H1 (cell line): ENCODE measurements around the gene SEMA3G. TPM values are rescaled to one million over a fixed set of nuclear protein-coding genes. Genes with fewer than 3 reads are reported as not detected.
A peak's percentile ranks its signal among the peaks of the same experiment; 100 is the strongest.

Experiments used
- CTCF ChIA-PET: fragments of 300-600 bp; sonication (Branson Sonifier 250); formaldehyde crosslinking; loops from one replicate; lab custom pipeline; 2021; ENCODE audit not compliant: partially characterized antibody; lab: Charles Lee
- POLR2A ChIA-PET: fragments of 300-600 bp; sonication (Branson Sonifier 250); formaldehyde crosslinking; loops from one replicate; lab custom pipeline; 2021; ENCODE audit warnings: inconsistent platforms; ENCODE audit not compliant: partially characterized antibody; lab: Charles Lee
- DNase-seq, 2 experiments: peaks; one replicate each; pipeline versions ENCODE4 v3.0.0 to v3.0.0-alpha.2; 2010 to 2022; ENCODE audit warnings: low spot score in 2 of 2, low read depth in 1 of 2, mixed read lengths in 1 of 2
- FAIRE-seq: peaks from 2 replicates; lab custom pipeline; 2011; peaks lifted over from hg19 to GRCh38; lab: Jason Lieb, UNC
- H2AFZ ChIP-seq: 2 replicates; pipeline ENCODE4 v1.8.1; 2012; ENCODE audit warnings: low read length, inconsistent platforms
- H2AK5ac ChIP-seq: 2 replicates; pipeline ENCODE4 v1.6.1; 2013; ENCODE audit warnings: low read depth, low read length
- H2BK120ac ChIP-seq: replicated peaks from 2 replicates; pipeline ENCODE3; 2013; ENCODE audit warnings: low read depth, low read length, inconsistent platforms
- H2BK12ac ChIP-seq: 2 replicates; pipeline ENCODE4 v1.6.1; 2013; ENCODE audit warnings: low read depth, low read length
- H2BK15ac ChIP-seq: 2 replicates; pipeline ENCODE4 v1.6.1; 2013; ENCODE audit warnings: low read length
- H2BK20ac ChIP-seq: 2 replicates; pipeline ENCODE4 v1.6.1; 2013; ENCODE audit warnings: low read length
- H2BK5ac ChIP-seq: 2 replicates; pipeline ENCODE4 v1.6.1; 2013; ENCODE audit warnings: low read depth, low read length
- H3K14ac ChIP-seq: 2 replicates; pipeline ENCODE4 v1.6.1; 2013; ENCODE audit warnings: inconsistent platforms; ENCODE audit not compliant: insufficient read length
- H3K18ac ChIP-seq: 2 replicates; pipeline ENCODE4 v1.6.1; 2013; ENCODE audit warnings: low read length; ENCODE audit errors: extremely low read depth
- H3K23ac ChIP-seq: 2 replicates; pipeline ENCODE4 v1.6.1; 2013; ENCODE audit warnings: inconsistent platforms; ENCODE audit not compliant: insufficient read length
- H3K23me2 ChIP-seq: 2 replicates; pipeline ENCODE4 v1.6.1; 2013; ENCODE audit warnings: low read depth, low read length
- H3K27ac ChIP-seq: 2 replicates; pipeline ENCODE4 v1.6.1; 2011; ENCODE audit warnings: low read depth, low read length, inconsistent platforms
- H3K27me3 ChIP-seq, 4 experiments: replicated peaks in 1 of 4; 1 replicate in 1 of 4; 2 replicates in 3 of 4; pipeline versions ENCODE4 v1.6.1 to v1.8.1; 2011 to 2013; ENCODE audit warnings: low read length in 3 of 4, mild to moderate bottlenecking in 3 of 4, inconsistent platforms in 2 of 4, mixed read lengths in 2 of 4, moderate library complexity in 1 of 4; ENCODE audit not compliant: control insufficient read depth in 3 of 4, insufficient read depth in 3 of 4; ENCODE audit errors: extremely low read depth in 1 of 4
- H3K36me3 ChIP-seq, 4 experiments: 2 replicates each; pipeline versions ENCODE4 v1.6.1 to v1.8.1; 2011 to 2013; ENCODE audit warnings: mild to moderate bottlenecking in 4 of 4, low read length in 3 of 4, moderate library complexity in 2 of 4, control low read depth in 1 of 4, inconsistent platforms in 1 of 4; ENCODE audit not compliant: insufficient read depth in 4 of 4, control insufficient read depth in 2 of 4
- H3K4ac ChIP-seq: replicated peaks from 2 replicates; pipeline ENCODE3; 2013; ENCODE audit warnings: low read length, low read depth, mixed read lengths, inconsistent platforms; ENCODE audit not compliant: insufficient read length
- H3K4me1 ChIP-seq, 4 experiments: replicated peaks in 1 of 4; 1 replicate in 1 of 4; 2 replicates in 3 of 4; pipeline versions ENCODE4 v1.6.1 to v1.8.1; 2011 to 2013; ENCODE audit warnings: low read length in 3 of 4, inconsistent platforms in 2 of 4, mixed read lengths in 1 of 4; ENCODE audit not compliant: insufficient read depth in 4 of 4, control insufficient read depth in 3 of 4
- H3K4me2 ChIP-seq, 2 experiments: 2 replicates each; pipeline versions ENCODE4 v1.6.1 to v1.8.1; 2011 to 2013; ENCODE audit warnings: low read depth in 2 of 2, low read length in 2 of 2, control low read depth in 1 of 2, inconsistent platforms in 1 of 2, mild to moderate bottlenecking in 1 of 2; ENCODE audit not compliant: insufficient read depth in 1 of 2
- H3K4me3 ChIP-seq, 4 experiments: fragments of 200-600, 300-600 bp in 1 of 4; sonication (generic), shearing (Covaris generic), sonication (Bioruptor Twin) in 1 of 4; 2 replicates each; pipeline versions ENCODE4 v1.5.1 to v1.8.1; 2011 to 2016; ENCODE audit warnings: low read length in 4 of 4, low read depth in 3 of 4, control low read depth in 2 of 4, inconsistent platforms in 2 of 4, mild to moderate bottlenecking in 2 of 4, mixed read lengths in 1 of 4, moderate library complexity in 1 of 4; ENCODE audit not compliant: insufficient read depth in 2 of 4; ENCODE audit errors: extremely low read depth in 1 of 4
- H3K56ac ChIP-seq: replicated peaks from 2 replicates; pipeline ENCODE3; 2013; ENCODE audit warnings: low read depth, mild to moderate bottlenecking, mixed read lengths, low read length, inconsistent platforms; ENCODE audit not compliant: insufficient read length
- H3K79me1 ChIP-seq: 2 replicates; pipeline ENCODE4 v1.6.1; 2013; ENCODE audit warnings: low read depth, low read length, control low read depth
- H3K79me2 ChIP-seq, 2 experiments: 2 replicates each; pipeline versions ENCODE4 v1.6.1 to v1.8.1; 2012 to 2013; ENCODE audit warnings: low read length in 2 of 2, mild to moderate bottlenecking in 2 of 2, inconsistent platforms in 1 of 2; ENCODE audit not compliant: insufficient read depth in 2 of 2, control insufficient read depth in 1 of 2
- H3K9ac ChIP-seq, 4 experiments: replicated peaks in 1 of 4; 1 replicate in 1 of 4; 2 replicates in 3 of 4; pipeline versions ENCODE4 v1.6.1 to v1.8.1; 2011 to 2013; ENCODE audit warnings: low read depth in 3 of 4, low read length in 3 of 4, control low read depth in 2 of 4, mild to moderate bottlenecking in 2 of 4, moderate library complexity in 2 of 4, inconsistent platforms in 1 of 4; ENCODE audit errors: extremely low read depth in 1 of 4
- H3K9me3 ChIP-seq, 2 experiments: 2 replicates each; pipeline versions ENCODE4 v1.6.1 to v1.8.1; 2012 to 2013; ENCODE audit warnings: mild to moderate bottlenecking in 2 of 2, moderate library complexity in 2 of 2, control low read depth in 1 of 2, inconsistent platforms in 1 of 2, low read depth in 1 of 2, low read length in 1 of 2, mixed read lengths in 1 of 2; ENCODE audit not compliant: insufficient read depth in 2 of 2
- H4K20me1 ChIP-seq, 2 experiments: replicated peaks in 1 of 2; 2 replicates each; pipeline versions ENCODE3 to v1.8.1; 2011 to 2013; ENCODE audit warnings: inconsistent platforms in 2 of 2, low read length in 2 of 2, mild to moderate bottlenecking in 1 of 2; ENCODE audit not compliant: insufficient read depth in 2 of 2, control insufficient read depth in 1 of 2
- H4K5ac ChIP-seq: 2 replicates; pipeline ENCODE4 v1.6.1; 2013; ENCODE audit warnings: low read length, low read depth, mixed read lengths, inconsistent platforms; ENCODE audit not compliant: insufficient read length
- H4K8ac ChIP-seq: 2 replicates; pipeline ENCODE4 v1.8.0; 2013; ENCODE audit warnings: mild to moderate bottlenecking, moderate library complexity, low read length, inconsistent platforms; ENCODE audit not compliant: insufficient read depth; ENCODE audit errors: extremely low read depth
- H4K91ac ChIP-seq: replicated peaks from 2 replicates; pipeline ENCODE3; 2013; ENCODE audit warnings: low read length, mixed read lengths, inconsistent platforms; ENCODE audit not compliant: insufficient read length
- POU5F1 ChIP-seq: IDR thresholded peaks from 2 replicates; pipeline ENCODE4 v1.6.1; 2011; ENCODE audit warnings: low read depth, mild to moderate bottlenecking, low read length, moderate library complexity
- RFX5 ChIP-seq: IDR thresholded peaks from 2 replicates; pipeline ENCODE4 v1.6.1; 2011; ENCODE audit warnings: low read depth, low read length, improper control_type of control experiment, borderline replicate concordance
- WGBS, 2 experiments: shearing (Covaris generic) in 1 of 2; methylation state at CpG; one replicate each; pipeline versions ENCODE4 v1.1.6 to v1.1.7; 2013 to 2015; ENCODE audit warnings: low lambda C conversion rate in 2 of 2, mixed read lengths in 2 of 2, inconsistent platforms in 1 of 2, low coverage in 1 of 2, missing lambda C conversion rate in 1 of 2; ENCODE audit not compliant: insufficient replicate concordance in 2 of 2, insufficient coverage in 1 of 2, insufficient read length in 1 of 2; ENCODE audit errors: extremely low coverage in 1 of 2, missing lambda C conversion rate in 1 of 2; 5-methylcytosine and 5-hydroxymethylcytosine counted together
- polyA plus RNA-seq, 7 experiments: library from polyadenylated mRNA; depleted of rRNA in 3 of 7; stranded (reverse) in 5 of 7; unstranded in 2 of 7; fragments of >200 nt in 5 of 7; fragments of 200-250 nt in 2 of 7; gene quantifications; 1 replicate in 5 of 7; 2 replicates in 1 of 7; 4 replicates in 1 of 7; pipeline versions ENCODE4 v1.2.1 to v1.2.3, GENCODE V29; 2011 to 2013; ENCODE audit warnings: missing spikeins in 2 of 7, mixed read lengths in 2 of 7
- total RNA-seq: library from RNA; stranded (reverse); fragmentation: NEBNext Ultra II Directional; extraction: Animal tissue kit (Norgen Biotek cat#: 25700); gene quantifications from 2 replicates; pipeline ENCODE4 v1.2.1, GENCODE V29; 2021

Gene SEMA3G
- total and polyA plus RNA-seq, 2 of the 8 experiments (the other 6 are each of a cell fraction or from before 2014, with no cell fraction given): 0.95 to 1.5 TPM

DNA sequence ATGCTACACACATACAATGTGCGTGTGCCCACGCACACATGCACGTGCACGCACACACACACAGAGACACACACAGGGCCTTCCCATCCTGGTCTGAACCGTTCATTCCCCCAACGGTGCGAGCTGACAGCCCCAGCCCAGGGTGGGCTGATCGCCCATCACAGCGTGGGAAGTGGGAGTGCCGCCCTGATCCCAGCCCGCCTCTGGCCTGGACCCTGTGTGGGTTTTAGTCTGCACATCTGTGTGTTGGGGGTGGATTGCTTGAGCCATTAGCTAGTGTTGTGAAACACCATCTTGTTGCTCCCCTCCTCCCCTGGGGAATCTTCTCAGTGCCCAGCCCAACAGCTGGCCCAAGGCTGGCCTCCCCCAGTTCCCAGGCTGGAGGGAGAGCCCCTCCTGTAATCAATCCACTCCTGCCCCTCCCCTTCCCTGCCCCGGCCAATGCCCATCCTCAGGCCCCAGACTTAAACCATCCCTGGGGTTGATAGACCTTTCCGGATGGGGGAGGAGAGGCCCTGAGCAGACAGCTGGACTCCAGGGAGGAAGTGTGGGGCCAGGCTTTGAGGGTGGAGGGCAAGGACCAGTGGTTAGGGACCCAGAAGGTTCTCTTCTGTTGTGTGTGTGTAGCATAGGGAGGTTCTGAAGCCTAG is 8.3 kb downstream of the SEMA3G start:
- no peak overlapping the region for H3K4me3 ChIP-seq
- ChIA-PET CTCF (interaction anchor here (0.8 to 4.1 kb wide), 4 partner anchors 8 to 52 kb away, joined by 3 to 20 read pairs (median 6); no protein-coding TSS in a partner anchor), POLR2A (interaction anchor here (10.5 kb wide), 1 partner anchor 10 kb away, joined by 112 read pairs; the partner anchor contains the start of gene SEMA3G)
- H3K36me3 ChIP-seq: no peaks in the 10 kb centered on the region
- no peak overlapping the region for H3K4me2 ChIP-seq
- H3K27ac ChIP-seq: no peak overlapping the region
- H3K18ac ChIP-seq: no peak overlapping the region
- H4K20me1 ChIP-seq: no peaks in the 10 kb centered on the region
- no peak overlapping the region for H2BK120ac ChIP-seq
- H3K9ac ChIP-seq: no peak overlapping the region
- no peak overlapping the region for H2AK5ac ChIP-seq
- H3K79me1 ChIP-seq: no peaks in the 10 kb centered on the region
- peak overlapping the region; percentile 58; the same call in 1 of the 2 replicates for H4K8ac ChIP-seq
- H3K27me3 ChIP-seq: no peaks in the 10 kb centered on the region
- FAIRE-seq (no peak), DNase-seq (no peak)
- no peak overlapping the region for H3K14ac ChIP-seq
- H2BK12ac ChIP-seq: no peak overlapping the region
- no peak overlapping the region for H2BK15ac ChIP-seq
- no peak overlapping the region for H3K4ac ChIP-seq
- no peak overlapping the region for H3K23ac ChIP-seq
- no peak overlapping the region for H4K91ac ChIP-seq
- no peak overlapping the region for H4K5ac ChIP-seq
- TF ChIP-seq RFX5: no peak
- no peak for TF ChIP-seq POU5F1
- no peaks in the 10 kb centered on the region for H3K9me3 ChIP-seq
- peaks cover 0 to 2% (median 0%) of the 10 kb centered on the region in 4 experiments; a peak in 1 of 7 replicates for H3K4me1 ChIP-seq
- no peaks in the 10 kb centered on the region for H3K79me2 ChIP-seq
- no peak overlapping the region for H2AFZ ChIP-seq
- H2BK5ac ChIP-seq: no peak overlapping the region
- no peaks in the 10 kb centered on the region for H3K23me2 ChIP-seq
- 92% methylated on average over 13 of the region's 13 CpGs; no CpG with 5 or more reads in 1 of the 2 experiments for WGBS, 2 experiments
- no peak overlapping the region for H2BK20ac ChIP-seq
- no peak overlapping the region for H3K56ac ChIP-seq
